Endothelial cell of umbilical vein (primary cell): ENCODE measurements around the gene MYO1F. TPM values are rescaled to one million over a fixed set of nuclear protein-coding genes. Genes with fewer than 3 reads are reported as not detected.

Source experiments
- BruUV-seq: library from RNA; stranded (reverse); fragments of 400-500 nt; replicated peaks from 2 replicates; lab custom pipeline; 2021; lab: Mats Ljungman, UMichigan
- CTCF ChIA-PET: fragments of 300-600, 350-600 bp; sonication (Branson Sonifier 250); formaldehyde crosslinking; loops from one replicate; lab custom pipeline; 2021; ENCODE audit warnings: antibody characterized with exemption, inconsistent platforms; lab: Charles Lee
- POLR2A ChIA-PET: fragments of 300-600, 350-600 bp; sonication (Branson Sonifier 250); formaldehyde crosslinking; loops from one replicate; lab custom pipeline; 2021; ENCODE audit warnings: antibody characterized with exemption, inconsistent platforms; lab: Charles Lee
- DNase-seq: peaks from one replicate; pipeline ENCODE4 v3.0.0-alpha.2; 2011; ENCODE audit warnings: low read depth, low spot score
- FAIRE-seq: peaks from 2 replicates; lab custom pipeline; 2011; peaks lifted over from hg19 to GRCh38; lab: Jason Lieb, UNC
- H2AFZ ChIP-seq: 2 replicates; pipeline ENCODE4 v1.6.0; 2012; ENCODE audit warnings: low read depth, low read length, control low read depth, inconsistent platforms
- H3K27ac ChIP-seq: 2 replicates; pipeline ENCODE4 v1.5.1; 2011; ENCODE audit warnings: low read depth, mild to moderate bottlenecking, control low read depth, low read length, moderate library complexity; ENCODE audit not compliant: insufficient read depth
- H3K27me3 ChIP-seq, 2 experiments: 2 replicates each; pipeline versions ENCODE4 v1.6.0 to v1.6.1; 2011; ENCODE audit warnings: low read length in 2 of 2, mixed read lengths in 1 of 2; ENCODE audit not compliant: control insufficient read depth in 2 of 2, insufficient read depth in 2 of 2
- H3K36me3 ChIP-seq, 2 experiments: 2 replicates in 1 of 2; 3 replicates in 1 of 2; pipeline ENCODE4 v1.5.1; 2011; ENCODE audit warnings: low read length in 2 of 2, mild to moderate bottlenecking in 1 of 2, moderate library complexity in 1 of 2; ENCODE audit not compliant: control insufficient read depth in 2 of 2, insufficient read depth in 2 of 2; ENCODE audit errors: extremely low read depth in 1 of 2
- H3K4me1 ChIP-seq: 3 replicates; pipeline ENCODE4 v1.5.1; 2011; ENCODE audit warnings: mild to moderate bottlenecking, low read length; ENCODE audit not compliant: control insufficient read depth, insufficient read depth; ENCODE audit errors: extremely low read depth
- H3K4me2 ChIP-seq: 2 replicates; pipeline ENCODE4 v1.6.1; 2011; ENCODE audit warnings: low read length, control low read depth, mixed read lengths; ENCODE audit not compliant: insufficient read depth
- H3K4me3 ChIP-seq, 3 experiments: fragments of 200-600 bp in 1 of 3; sonication (generic), shearing (Covaris generic) in 1 of 3; replicated peaks in 1 of 3; 2 replicates each; pipeline ENCODE4 v1.5.1; 2011 to 2016; ENCODE audit warnings: control low read depth in 3 of 3, low read length in 3 of 3, mild to moderate bottlenecking in 2 of 3, inconsistent platforms in 1 of 3, low read depth in 1 of 3, moderate library complexity in 1 of 3; ENCODE audit not compliant: insufficient read depth in 1 of 3
- H3K79me2 ChIP-seq: 2 replicates; pipeline ENCODE4 v1.6.0; 2012; ENCODE audit warnings: low read length, inconsistent platforms; ENCODE audit not compliant: control insufficient read depth, insufficient read depth
- H3K9ac ChIP-seq: replicated peaks from 2 replicates; pipeline ENCODE3; 2011; ENCODE audit warnings: low read length, control low read depth; ENCODE audit not compliant: insufficient read depth; ENCODE audit errors: extremely low read depth
- H3K9me1 ChIP-seq: replicated peaks from 3 replicates; pipeline ENCODE4 v1.6.0; 2011; ENCODE audit warnings: mild to moderate bottlenecking, low read length; ENCODE audit not compliant: control insufficient read depth, insufficient read depth; ENCODE audit errors: extremely low read depth
- H3K9me3 ChIP-seq: replicated peaks from 2 replicates; pipeline ENCODE4 v1.5.1; 2012; ENCODE audit warnings: low read length, inconsistent platforms; ENCODE audit not compliant: control insufficient read depth, insufficient read depth
- H4K20me1 ChIP-seq: replicated peaks from 2 replicates; pipeline ENCODE3; 2011; ENCODE audit warnings: mild to moderate bottlenecking, low read length; ENCODE audit not compliant: control insufficient read depth, insufficient read depth; ENCODE audit errors: extremely low read depth
- GATA2 ChIP-seq: IDR thresholded peaks from 2 replicates; pipeline ENCODE4 v1.7.0; 2011; ENCODE audit warnings: low read depth, mild to moderate bottlenecking, moderate library complexity, mixed read lengths, low read length; ENCODE audit not compliant: insufficient read length, insufficient read depth
- JUN ChIP-seq: IDR thresholded peaks from 2 replicates; pipeline ENCODE4 v1.6.1; 2011; ENCODE audit warnings: borderline replicate concordance, low read depth; ENCODE audit not compliant: insufficient read length, insufficient read depth
- MAX ChIP-seq: IDR thresholded peaks from 2 replicates; pipeline ENCODE4 v1.6.1; 2011; ENCODE audit not compliant: insufficient read depth, insufficient read length
- POLR2A ChIP-seq: IDR thresholded peaks from 2 replicates; pipeline ENCODE4 v1.6.1; 2012; ENCODE audit warnings: low read depth, mild to moderate bottlenecking, control low read depth, low read length
- dilution Hi-C: fragments of 300-500 bp; cut with MboI; formaldehyde crosslinking; loops from one replicate; pipeline ENCODE4 v1.15.0; 2019; ENCODE audit warnings: low sequenced_read_pairs; ENCODE audit not compliant: extremely low pct_ligation_motif_present
- intact Hi-C: fragments of 100-400 bp; cut with micrococcal nuclease; formaldehyde crosslinking; loops from one replicate; pipeline ENCODE4 v1.10.0; 2022
- polyA plus RNA-seq, 4 experiments: library from polyadenylated mRNA; depleted of rRNA in 3 of 4; stranded (reverse) in 3 of 4; unstranded in 1 of 4; fragments of >200 nt; gene quantifications; 2 replicates each; pipeline versions ENCODE4 v1.2.1 to v1.2.3, GENCODE V29; 2011 to 2012; ENCODE audit warnings: missing spikeins in 1 of 4
- total RNA-seq: library from RNA; stranded (reverse); gene quantifications from 2 replicates; pipeline ENCODE4 v1.2.3, GENCODE V29; 2021

MYO1F gene
- total and polyA plus RNA-seq, 2 donors (not counting 3 experiments of a cell fraction or from before 2014, with no cell fraction given): 0.22 to 0.39 TPM

- Histone ChIP-seq H3K9me1 (no peaks in the 10 kb centered on the region), H3K27ac (no peak overlapping the region), H3K9ac (no peak overlapping the region), H3K9me3 (no peaks in the 10 kb centered on the region), H3K4me2 (no peak overlapping the region), H3K36me3 (peaks cover 40 to 64% of the 10 kb centered on the region in 2 experiments), H3K4me1 (no peaks in the 10 kb centered on the region), H3K4me3 (no peak overlapping the region), H2AFZ (no peak overlapping the region), H3K27me3 (no peaks in the 10 kb centered on the region), H4K20me1 (peaks cover 2% of the 10 kb centered on the region), H3K79me2 (peaks cover 68% of the 10 kb centered on the region)
- ChIA-PET CTCF (no interaction called here), POLR2A (interaction anchor here (0.7 kb wide), 1 partner anchor 133 kb away, joined by 4 read pairs; no protein-coding TSS in a partner anchor)
- dilution Hi-C loops: no loop called here
- FAIRE-seq (no peak), DNase-seq (no peak)
- TF ChIP-seq GATA2 (no peak), POLR2A (no peak), MAX (no peak), JUN (no peak)
- intact Hi-C loops: no loop called here
- no TSS peak for BruUV-seq
Measured at GRCh38 chr19:8473648-8474476, 103.4 kb downstream of the MYO1F start.

Other genes with a start within 250 kb of the MYO1F start
- gene KANK3, start 234.2 kb downstream of the MYO1F start, total RNA-seq: 26.3 and 30.0 TPM in 2 replicates
- gene KANK3, start 234.2 kb downstream of the MYO1F start, polyA plus RNA-seq: 22.1 and 25.0 TPM in 2 replicates
- 3.9 and 4.6 TPM in 2 replicates for gene ANGPTL4, start 213.3 kb downstream of the MYO1F start, total RNA-seq
- gene ANGPTL4, start 213.3 kb downstream of the MYO1F start, polyA plus RNA-seq: 14.1 and 18.5 TPM in 2 replicates
- 92.2 and 99.8 TPM in 2 replicates for gene RAB11B, start 187.1 kb downstream of the MYO1F start, total RNA-seq
- 74.1 and 80.0 TPM in 2 replicates for gene RAB11B, start 187.1 kb downstream of the MYO1F start, polyA plus RNA-seq
- gene MARCHF2, start 164.1 kb downstream of the MYO1F start, total RNA-seq: 40.1 and 43.5 TPM in 2 replicates
- gene MARCHF2, start 164.1 kb downstream of the MYO1F start, polyA plus RNA-seq: 91.9 and 130 TPM in 2 replicates
- 288 and 301 TPM in 2 replicates for gene HNRNPM, start 132.5 kb downstream of the MYO1F start, total RNA-seq
- gene HNRNPM, start 132.5 kb downstream of the MYO1F start, polyA plus RNA-seq: 244 and 250 TPM in 2 replicates
- 0.31 TPM in 1 of 2 replicates, not detected in the other for gene PRAM1, start 74.8 kb downstream of the MYO1F start, total RNA-seq
- 0.14 TPM in 1 of 2 replicates, not detected in the other for gene PRAM1, start 74.8 kb downstream of the MYO1F start, polyA plus RNA-seq
- 14.5 and 20.6 TPM in 2 replicates for gene ZNF414, start 63.3 kb downstream of the MYO1F start, total RNA-seq
- gene ZNF414, start 63.3 kb downstream of the MYO1F start, polyA plus RNA-seq: 10.6 and 11.6 TPM in 2 replicates
- gene ADAMTS10, start 33.3 kb upstream of the MYO1F start, total RNA-seq: 17.4 and 18.9 TPM in 2 replicates
- 15.8 and 19.6 TPM in 2 replicates for gene ADAMTS10, start 33.3 kb upstream of the MYO1F start, polyA plus RNA-seq
- gene NFILZ, start 53.2 kb upstream of the MYO1F start, total RNA-seq: not detected in 2 replicates
- gene NFILZ, start 53.2 kb upstream of the MYO1F start, polyA plus RNA-seq: not detected in 2 replicates
- not detected in 2 replicates for gene ACTL9, start 121.4 kb upstream of the MYO1F start, total RNA-seq
- gene ACTL9, start 121.4 kb upstream of the MYO1F start, polyA plus RNA-seq: not detected in 2 replicates
- not detected in 2 replicates for gene OR2Z1, start 144.2 kb upstream of the MYO1F start, total RNA-seq
- not detected in 2 replicates for gene OR2Z1, start 144.2 kb upstream of the MYO1F start, polyA plus RNA-seq